GM12878 (cell line): ENCODE measurements around the gene S100A12. TPM values are rescaled to one million over a fixed set of nuclear protein-coding genes. Genes with fewer than 3 reads are reported as not detected.

ENCODE experiments used
- polyA plus RNA-seq, 11 experiments: library from polyadenylated mRNA; depleted of rRNA in 4 of 11; unstranded in 6 of 11; stranded (reverse) in 5 of 11; fragments of >200 nt; fragmentation: Nextera tagmentation in 4 of 11; fragmentation: Illumina TruSeq in 1 of 11; extraction: Ambion mirVana in 4 of 11; extraction: Trizol in 1 of 11; gene quantifications; 1 replicate in 1 of 11; 2 replicates in 10 of 11; pipeline versions ENCODE4 v1.2.1 to v1.2.3, GENCODE V29; 2011 to 2016; ENCODE audit warnings: inconsistent platforms in 2 of 11, missing spikeins in 2 of 11, low read depth in 1 of 11
- small RNA-seq: library from RNA; depleted of rRNA; stranded (forward); fragments of <200 nt; gene quantifications from one replicate; pipeline ENCODE3, GENCODE V24; 2014
- total RNA-seq, 4 experiments: library from RNA; depleted of rRNA in 3 of 4; stranded (reverse); fragments of >200 nt in 3 of 4; fragmentation: Illumina TruSeq in 1 of 4; extraction: Trizol in 1 of 4; gene quantifications; 2 replicates each; pipeline versions ENCODE4 v1.2.1 to v1.2.3, GENCODE V29; 2013 to 2021

Gene S100A12
- total and polyA plus RNA-seq, 10 of the 15 experiments (the other 5 are each of a cell fraction or from before 2014, with no cell fraction given) = not detected

Small RNA genes within 50 kb of the gene (small RNA-seq; reads per million reads assigned to genes)
- gene RNU6-160P = not detected
- gene S100A15A = not detected

Other genes starting within 250 kb of the S100A12 start
Only the 7 nearest of the 17 such genes appear.
- gene LORICRIN, start 115.9 kb downstream of the S100A12 start, total RNA-seq (2014; rRNA removed) = 0.06 TPM in 1 of 2 replicates, not detected in the other
- gene LORICRIN, start 115.9 kb downstream of the S100A12 start, total RNA-seq (2014; rRNA removed; fragmentation: Illumina TruSeq; extraction: Trizol) = not detected in 2 replicates
- not detected in 2 replicates for gene LORICRIN, start 115.9 kb downstream of the S100A12 start, total RNA-seq (2021)
- not detected in 2 replicates for gene LORICRIN, start 115.9 kb downstream of the S100A12 start, polyA plus RNA-seq (2011; rRNA removed)
- not detected in 2 replicates for gene LORICRIN, start 115.9 kb downstream of the S100A12 start, polyA plus RNA-seq (2014; fragmentation: Illumina TruSeq; extraction: Trizol)
- gene LORICRIN, start 115.9 kb downstream of the S100A12 start, polyA plus RNA-seq (2014; fragmentation: Nextera tagmentation; extraction: Ambion mirVana) = not detected
- gene LORICRIN, start 115.9 kb downstream of the S100A12 start, polyA plus RNA-seq (2014; rRNA removed) = 0.37 TPM in 1 of 2 replicates, not detected in the other
- not detected for gene LORICRIN, start 115.9 kb downstream of the S100A12 start, polyA plus RNA-seq (2016; fragmentation: Nextera tagmentation; extraction: Ambion mirVana)
- gene PGLYRP3, start 62.7 kb downstream of the S100A12 start, total RNA-seq (2014; rRNA removed) = not detected in 2 replicates
- not detected in 2 replicates for gene PGLYRP3, start 62.7 kb downstream of the S100A12 start, total RNA-seq (2014; rRNA removed; fragmentation: Illumina TruSeq; extraction: Trizol)
- gene PGLYRP3, start 62.7 kb downstream of the S100A12 start, total RNA-seq (2021) = 0.29 TPM in 1 of 2 replicates, not detected in the other
- 0.19 and 0.49 TPM in 2 replicates for gene PGLYRP3, start 62.7 kb downstream of the S100A12 start, polyA plus RNA-seq (2011; rRNA removed)
- gene PGLYRP3, start 62.7 kb downstream of the S100A12 start, polyA plus RNA-seq (2014; fragmentation: Illumina TruSeq; extraction: Trizol) = 0.18 TPM in 1 of 2 replicates, not detected in the other
- not detected for gene PGLYRP3, start 62.7 kb downstream of the S100A12 start, polyA plus RNA-seq (2014; fragmentation: Nextera tagmentation; extraction: Ambion mirVana)
- gene PGLYRP3, start 62.7 kb downstream of the S100A12 start, polyA plus RNA-seq (2014; rRNA removed) = 0.22 TPM in 1 of 2 replicates, not detected in the other
- gene PGLYRP3, start 62.7 kb downstream of the S100A12 start, polyA plus RNA-seq (2016; fragmentation: Nextera tagmentation; extraction: Ambion mirVana) = under 1 TPM in 1 of 2 experiments, not detected in 1; 0.10 TPM
- gene PGLYRP4, start 26.8 kb downstream of the S100A12 start, total RNA-seq (2014; rRNA removed) = 0.38 and 0.45 TPM in 2 replicates
- gene PGLYRP4, start 26.8 kb downstream of the S100A12 start, total RNA-seq (2014; rRNA removed; fragmentation: Illumina TruSeq; extraction: Trizol) = 0.22 and 0.32 TPM in 2 replicates
- 0.44 and 0.74 TPM in 2 replicates for gene PGLYRP4, start 26.8 kb downstream of the S100A12 start, total RNA-seq (2021)
- 1.6 and 3.0 TPM in 2 replicates for gene PGLYRP4, start 26.8 kb downstream of the S100A12 start, polyA plus RNA-seq (2011; rRNA removed)
- 0.48 and 0.65 TPM in 2 replicates for gene PGLYRP4, start 26.8 kb downstream of the S100A12 start, polyA plus RNA-seq (2014; fragmentation: Illumina TruSeq; extraction: Trizol)
- gene PGLYRP4, start 26.8 kb downstream of the S100A12 start, polyA plus RNA-seq (2014; fragmentation: Nextera tagmentation; extraction: Ambion mirVana) = under 1 TPM; 0.37 to 0.50 TPM
- gene PGLYRP4, start 26.8 kb downstream of the S100A12 start, polyA plus RNA-seq (2014; rRNA removed) = 0.44 and 0.55 TPM in 2 replicates
- under 1 TPM; 0.28 to 0.43 TPM for gene PGLYRP4, start 26.8 kb downstream of the S100A12 start, polyA plus RNA-seq (2016; fragmentation: Nextera tagmentation; extraction: Ambion mirVana)
- 0.68 and 1.3 TPM in 2 replicates for gene S100A9, start 17.8 kb downstream of the S100A12 start, total RNA-seq (2014; rRNA removed)
- gene S100A9, start 17.8 kb downstream of the S100A12 start, total RNA-seq (2014; rRNA removed; fragmentation: Illumina TruSeq; extraction: Trizol) = 0.37 TPM in 1 of 2 replicates, not detected in the other
- gene S100A9, start 17.8 kb downstream of the S100A12 start, total RNA-seq (2021) = 0.37 and 0.41 TPM in 2 replicates
- 1.4 and 1.7 TPM in 2 replicates for gene S100A9, start 17.8 kb downstream of the S100A12 start, polyA plus RNA-seq (2011; rRNA removed)
- 0.22 TPM in 1 of 2 replicates, not detected in the other for gene S100A9, start 17.8 kb downstream of the S100A12 start, polyA plus RNA-seq (2014; fragmentation: Illumina TruSeq; extraction: Trizol)
- under 1 TPM in 1 of 2 experiments, not detected in 1; 0.49 TPM for gene S100A9, start 17.8 kb downstream of the S100A12 start, polyA plus RNA-seq (2014; fragmentation: Nextera tagmentation; extraction: Ambion mirVana)
- gene S100A9, start 17.8 kb downstream of the S100A12 start, polyA plus RNA-seq (2014; rRNA removed) = 1.4 and 1.5 TPM in 2 replicates
- under 1 TPM in 1 of 2 experiments, not detected in 1; 0.31 TPM for gene S100A9, start 17.8 kb downstream of the S100A12 start, polyA plus RNA-seq (2016; fragmentation: Nextera tagmentation; extraction: Ambion mirVana)
- not detected in 2 replicates for gene S100A8, start 15.5 kb upstream of the S100A12 start, total RNA-seq (2014; rRNA removed)
- gene S100A8, start 15.5 kb upstream of the S100A12 start, total RNA-seq (2014; rRNA removed; fragmentation: Illumina TruSeq; extraction: Trizol) = not detected in 2 replicates
- gene S100A8, start 15.5 kb upstream of the S100A12 start, total RNA-seq (2021) = not detected in 2 replicates
- gene S100A8, start 15.5 kb upstream of the S100A12 start, polyA plus RNA-seq (2011; rRNA removed) = not detected in 2 replicates
- not detected in 2 replicates for gene S100A8, start 15.5 kb upstream of the S100A12 start, polyA plus RNA-seq (2014; fragmentation: Illumina TruSeq; extraction: Trizol)
- not detected for gene S100A8, start 15.5 kb upstream of the S100A12 start, polyA plus RNA-seq (2014; fragmentation: Nextera tagmentation; extraction: Ambion mirVana)
- gene S100A8, start 15.5 kb upstream of the S100A12 start, polyA plus RNA-seq (2014; rRNA removed) = not detected in 2 replicates
- gene S100A8, start 15.5 kb upstream of the S100A12 start, polyA plus RNA-seq (2016; fragmentation: Nextera tagmentation; extraction: Ambion mirVana) = under 1 TPM in 1 of 2 experiments, not detected in 1; 0.28 TPM
- gene S100A7A, start 40.9 kb upstream of the S100A12 start, total RNA-seq (2014; rRNA removed) = not detected in 2 replicates
- not detected in 2 replicates for gene S100A7A, start 40.9 kb upstream of the S100A12 start, total RNA-seq (2014; rRNA removed; fragmentation: Illumina TruSeq; extraction: Trizol)
- not detected in 2 replicates for gene S100A7A, start 40.9 kb upstream of the S100A12 start, total RNA-seq (2021)
- gene S100A7A, start 40.9 kb upstream of the S100A12 start, polyA plus RNA-seq (2011; rRNA removed) = not detected in 2 replicates
- gene S100A7A, start 40.9 kb upstream of the S100A12 start, polyA plus RNA-seq (2014; fragmentation: Illumina TruSeq; extraction: Trizol) = not detected in 2 replicates
- gene S100A7A, start 40.9 kb upstream of the S100A12 start, polyA plus RNA-seq (2014; fragmentation: Nextera tagmentation; extraction: Ambion mirVana) = not detected
- gene S100A7A, start 40.9 kb upstream of the S100A12 start, polyA plus RNA-seq (2014; rRNA removed) = not detected in 2 replicates
- gene S100A7A, start 40.9 kb upstream of the S100A12 start, polyA plus RNA-seq (2016; fragmentation: Nextera tagmentation; extraction: Ambion mirVana) = not detected
- not detected in 2 replicates for gene S100A7, start 85.0 kb upstream of the S100A12 start, total RNA-seq (2014; rRNA removed)
- not detected in 2 replicates for gene S100A7, start 85.0 kb upstream of the S100A12 start, total RNA-seq (2014; rRNA removed; fragmentation: Illumina TruSeq; extraction: Trizol)
- gene S100A7, start 85.0 kb upstream of the S100A12 start, total RNA-seq (2021) = not detected in 2 replicates
- gene S100A7, start 85.0 kb upstream of the S100A12 start, polyA plus RNA-seq (2011; rRNA removed) = not detected in 2 replicates
- not detected in 2 replicates for gene S100A7, start 85.0 kb upstream of the S100A12 start, polyA plus RNA-seq (2014; fragmentation: Illumina TruSeq; extraction: Trizol)
- gene S100A7, start 85.0 kb upstream of the S100A12 start, polyA plus RNA-seq (2014; fragmentation: Nextera tagmentation; extraction: Ambion mirVana) = not detected
- gene S100A7, start 85.0 kb upstream of the S100A12 start, polyA plus RNA-seq (2014; rRNA removed) = not detected in 2 replicates
- gene S100A7, start 85.0 kb upstream of the S100A12 start, polyA plus RNA-seq (2016; fragmentation: Nextera tagmentation; extraction: Ambion mirVana) = not detected